ENCODE measurements around the gene REM1. TPM values are rescaled to one million over a fixed set of nuclear protein-coding genes. Genes with fewer than 3 reads are reported as not detected.

The REM1 gene
- polyA plus RNA-seq, 1 donor from 2014 or later: not detected

DNA sequence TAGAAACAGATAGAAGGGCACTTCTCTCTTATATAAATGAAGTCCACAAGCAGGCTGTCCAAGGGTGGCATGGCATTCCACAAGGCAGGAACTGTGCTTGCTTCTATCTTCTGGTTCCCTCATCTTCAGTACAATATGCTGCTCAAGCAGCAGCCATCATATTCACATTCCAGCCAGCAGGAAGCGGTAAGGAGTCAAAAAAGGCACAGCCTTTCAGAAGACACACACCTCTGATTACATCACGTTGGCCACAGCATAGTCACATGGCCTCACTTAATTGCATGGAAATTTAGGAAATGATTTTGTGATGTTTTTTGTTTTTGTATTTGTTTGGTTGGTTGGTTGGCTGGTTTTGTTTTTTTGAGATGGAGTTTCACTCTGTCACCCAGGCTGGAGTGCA, 19.0 kb downstream of the REM1 start:
- no peaks in the 10 kb centered on the region for H3K9me3 ChIP-seq (ENCODE audit: low read length)
- no peaks in the 10 kb centered on the region for H3K27me3 ChIP-seq (ENCODE audit: insufficient read depth, low read depth, low read length)
- H3K27ac ChIP-seq (ENCODE audit: low read length): no peak overlapping the region
- H3F3A ChIP-seq (ENCODE audit: insufficient read depth, low read length, poor library complexity, severe bottlenecking): no peaks in the 10 kb centered on the region
- H3K36me3 ChIP-seq (ENCODE audit: insufficient read depth, low read length): no peaks in the 10 kb centered on the region
- no peak overlapping the region for H2AFZ ChIP-seq (ENCODE audit: low read depth, low read length)
- no peak overlapping the region for H3K4me3 ChIP-seq (ENCODE audit: low read length)
- no peak overlapping the region for H3K9ac ChIP-seq (ENCODE audit: low read length)
- TF ChIP-seq, protein P1, sequence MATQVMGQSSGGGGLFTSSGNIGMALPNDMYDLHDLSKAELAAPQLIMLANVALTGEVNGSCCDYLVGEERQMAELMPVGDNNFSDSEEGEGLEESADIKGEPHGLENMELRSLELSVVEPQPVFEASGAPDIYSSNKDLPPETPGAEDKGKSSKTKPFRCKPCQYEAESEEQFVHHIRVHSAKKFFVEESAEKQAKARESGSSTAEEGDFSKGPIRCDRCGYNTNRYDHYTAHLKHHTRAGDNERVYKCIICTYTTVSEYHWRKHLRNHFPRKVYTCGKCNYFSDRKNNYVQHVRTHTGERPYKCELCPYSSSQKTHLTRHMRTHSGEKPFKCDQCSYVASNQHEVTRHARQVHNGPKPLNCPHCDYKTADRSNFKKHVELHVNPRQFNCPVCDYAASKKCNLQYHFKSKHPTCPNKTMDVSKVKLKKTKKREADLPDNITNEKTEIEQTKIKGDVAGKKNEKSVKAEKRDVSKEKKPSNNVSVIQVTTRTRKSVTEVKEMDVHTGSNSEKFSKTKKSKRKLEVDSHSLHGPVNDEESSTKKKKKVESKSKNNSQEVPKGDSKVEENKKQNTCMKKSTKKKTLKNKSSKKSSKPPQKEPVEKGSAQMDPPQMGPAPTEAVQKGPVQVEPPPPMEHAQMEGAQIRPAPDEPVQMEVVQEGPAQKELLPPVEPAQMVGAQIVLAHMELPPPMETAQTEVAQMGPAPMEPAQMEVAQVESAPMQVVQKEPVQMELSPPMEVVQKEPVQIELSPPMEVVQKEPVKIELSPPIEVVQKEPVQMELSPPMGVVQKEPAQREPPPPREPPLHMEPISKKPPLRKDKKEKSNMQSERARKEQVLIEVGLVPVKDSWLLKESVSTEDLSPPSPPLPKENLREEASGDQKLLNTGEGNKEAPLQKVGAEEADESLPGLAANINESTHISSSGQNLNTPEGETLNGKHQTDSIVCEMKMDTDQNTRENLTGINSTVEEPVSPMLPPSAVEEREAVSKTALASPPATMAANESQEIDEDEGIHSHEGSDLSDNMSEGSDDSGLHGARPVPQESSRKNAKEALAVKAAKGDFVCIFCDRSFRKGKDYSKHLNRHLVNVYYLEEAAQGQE (IDR thresholded peaks at IDR 0.05; ENCODE audit: borderline replicate concordance): no peak
- TF ChIP-seq SMC3 (conservative IDR thresholded peaks at IDR 0.05; ENCODE audit: poor library complexity) (no peak), RAD21 (conservative IDR thresholded peaks at IDR 0.05) (no peak), POLR2AphosphoS5 (IDR thresholded peaks at IDR 0.05) (no peak), EZH2 (IDR thresholded peaks at IDR 0.05; ENCODE audit: borderline replicate concordance, insufficient read depth, low read length, poor library complexity, severe bottlenecking) (no peak), CTCF (IDR thresholded peaks at IDR 0.05; ENCODE audit: poor library complexity, severe bottlenecking) (no peak), TAF1 (IDR thresholded peaks at IDR 0.05; ENCODE audit: low read depth) (no peak), MXI1 (conservative IDR thresholded peaks at IDR 0.05; ENCODE audit: poor library complexity, severe bottlenecking) (no peak), EP300 (conservative IDR thresholded peaks at IDR 0.05; ENCODE audit: poor library complexity, severe bottlenecking) (no peak)
- no peaks in the 10 kb centered on the region for H4K20me1 ChIP-seq (ENCODE audit: insufficient read depth)
- H3K9me2 ChIP-seq (ENCODE audit: insufficient read depth, low read length): no peaks in the 10 kb centered on the region
- H3K79me2 ChIP-seq (replicated peaks; ENCODE audit: insufficient read depth, low read length): no peaks in the 10 kb centered on the region
- no peak overlapping the region for H3K4me2 ChIP-seq (ENCODE audit: low read length)

DNA sequence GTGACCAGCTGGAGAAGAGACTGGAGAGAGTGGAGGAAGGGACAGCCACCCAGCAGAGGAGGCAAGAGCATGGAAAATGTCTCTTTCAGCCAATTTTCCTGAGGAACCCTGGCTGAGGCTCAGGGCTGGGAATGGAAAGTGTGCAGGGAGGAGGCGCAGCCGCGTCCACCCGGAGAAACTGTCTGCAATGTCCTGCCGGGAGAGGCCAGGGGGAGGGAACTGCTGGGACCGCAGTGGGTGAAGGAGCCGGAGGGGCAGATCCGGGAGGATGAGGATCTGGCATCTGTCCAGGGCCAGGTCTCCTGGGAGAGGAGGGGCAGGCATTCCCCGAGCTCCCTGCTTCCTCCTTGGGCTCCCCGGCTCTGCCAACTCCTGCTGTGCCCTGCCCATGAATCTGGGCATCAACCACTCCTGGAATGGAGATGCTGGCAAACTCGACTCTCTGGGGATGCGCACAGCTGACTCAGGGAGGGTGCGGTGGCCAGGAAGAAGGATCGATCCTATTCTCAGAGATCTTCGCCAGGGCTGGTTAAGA, 21.7 kb downstream of the REM1 start:
- Histone ChIP-seq H3K4me3 (ENCODE audit: low read length) (no peak overlapping the region), H3K9me2 (ENCODE audit: insufficient read depth, low read length) (no peaks in the 10 kb centered on the region), H4K20me1 (ENCODE audit: insufficient read depth) (no peaks in the 10 kb centered on the region), H3K27me3 (ENCODE audit: insufficient read depth, low read depth, low read length) (no peaks in the 10 kb centered on the region), H3F3A (ENCODE audit: insufficient read depth, low read length, poor library complexity, severe bottlenecking) (no peaks in the 10 kb centered on the region), H3K9me3 (ENCODE audit: low read length) (no peaks in the 10 kb centered on the region), H3K27ac (ENCODE audit: low read length) (no peak overlapping the region), H3K4me2 (ENCODE audit: low read length) (no peak overlapping the region), H3K9ac (ENCODE audit: low read length) (no peak overlapping the region), H3K36me3 (ENCODE audit: insufficient read depth, low read length) (no peaks in the 10 kb centered on the region), H3K79me2 (replicated peaks; ENCODE audit: insufficient read depth, low read length) (no peaks in the 10 kb centered on the region), H2AFZ (ENCODE audit: low read depth, low read length) (no peak overlapping the region)
- no peak for TF ChIP-seq TAF1 (IDR thresholded peaks at IDR 0.05; ENCODE audit: low read depth)
